ENCODE data around the gene KCND2.

The KCND2 gene

DNA sequence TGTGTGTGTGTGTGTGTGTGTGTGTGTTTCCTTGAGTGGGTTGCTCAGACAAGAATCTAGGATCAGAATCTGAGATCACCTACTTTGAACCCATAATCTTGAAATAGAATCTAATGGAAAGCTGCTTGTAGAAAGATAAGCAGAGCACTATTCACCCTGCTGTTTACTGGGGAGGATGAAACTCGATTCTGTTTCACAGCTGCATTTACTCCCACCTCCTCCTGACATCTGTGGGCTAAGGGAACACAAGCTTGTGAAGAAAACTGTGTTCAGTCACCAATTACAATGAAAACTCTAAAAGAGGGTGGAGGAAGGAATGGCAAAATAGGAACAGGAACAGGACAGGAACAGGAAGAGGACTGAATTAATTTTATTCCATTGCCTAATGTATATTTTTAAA lies 315.4 kb downstream of the KCND2 start:
- Histone ChIP-seq H3K4me1 (ENCODE audit: control insufficient read depth, low read length) (no peaks in the 10 kb centered on the region), H3K27ac (ENCODE audit: low read depth, low read length) (no peak overlapping the region), H3K36me3 (ENCODE audit: control insufficient read depth, low read length) (no peaks in the 10 kb centered on the region), H3K79me2 (ENCODE audit: control insufficient read depth, low read length) (no peaks in the 10 kb centered on the region), H3K4me2 (ENCODE audit: low read length) (no peak overlapping the region), H4K20me1 (ENCODE audit: control insufficient read depth, insufficient read depth, low read depth, low read length) (no peaks in the 10 kb centered on the region), H3K27me3 (ENCODE audit: control insufficient read depth, low read length) (no peaks in the 10 kb centered on the region), H3F3A (ENCODE audit: control insufficient read depth, insufficient read depth) (no peaks in the 10 kb centered on the region), H3K9me3 (ENCODE audit: control insufficient read depth, insufficient read depth, low read length) (no peaks in the 10 kb centered on the region), H3K9me2 (replicated peaks; ENCODE audit: control insufficient read depth, low read length) (no peaks in the 10 kb centered on the region), H3K4me3 (ENCODE audit: low read length) (no peak overlapping the region)
- TF ChIP-seq EZH2phosphoT487 (IDR thresholded peaks at IDR 0.05; ENCODE audit: borderline replicate concordance, low read length) (no peak), CTCF (IDR thresholded peaks at IDR 0.05; ENCODE audit: low read depth, low read length, poor library complexity, severe bottlenecking) (no peak)

DNA sequence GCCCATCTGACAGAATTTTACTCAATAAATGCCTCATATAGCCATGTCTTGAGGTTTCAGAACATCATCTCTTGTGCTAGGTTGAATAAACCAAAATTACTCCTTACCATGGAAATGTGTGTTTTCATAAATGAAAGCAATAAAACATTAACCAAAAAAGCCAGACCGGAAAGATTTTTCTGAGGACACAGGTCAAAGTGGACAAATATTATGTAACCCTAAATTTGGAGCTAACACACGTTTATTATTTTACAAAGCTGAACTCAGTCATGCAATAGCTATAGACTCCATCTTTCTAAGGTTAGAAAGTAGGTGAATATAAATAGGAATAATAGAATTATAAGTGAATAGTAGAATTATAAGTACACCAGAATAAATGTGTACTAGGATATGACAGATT lies 315.9 kb downstream of the KCND2 start:
- H3K27ac ChIP-seq (ENCODE audit: low read depth, low read length), result no peak overlapping the region
- TF ChIP-seq CTCF (IDR thresholded peaks at IDR 0.05; ENCODE audit: low read depth, low read length, poor library complexity, severe bottlenecking) (no peak), EZH2phosphoT487 (IDR thresholded peaks at IDR 0.05; ENCODE audit: borderline replicate concordance, low read length) (no peak)
- H3K79me2 ChIP-seq (ENCODE audit: control insufficient read depth, low read length), result no peaks in the 10 kb centered on the region
- no peaks in the 10 kb centered on the region for H3F3A ChIP-seq (ENCODE audit: control insufficient read depth, insufficient read depth)
- H3K9me2 ChIP-seq (replicated peaks; ENCODE audit: control insufficient read depth, low read length), result no peaks in the 10 kb centered on the region
- no peaks in the 10 kb centered on the region for H3K27me3 ChIP-seq (ENCODE audit: control insufficient read depth, low read length)
- H3K4me1 ChIP-seq (ENCODE audit: control insufficient read depth, low read length), result no peaks in the 10 kb centered on the region
- H3K4me3 ChIP-seq (ENCODE audit: low read length), result no peak overlapping the region
- no peaks in the 10 kb centered on the region for H4K20me1 ChIP-seq (ENCODE audit: control insufficient read depth, insufficient read depth, low read depth, low read length)
- no peaks in the 10 kb centered on the region for H3K36me3 ChIP-seq (ENCODE audit: control insufficient read depth, low read length)
- H3K9me3 ChIP-seq (ENCODE audit: control insufficient read depth, insufficient read depth, low read length), result no peaks in the 10 kb centered on the region
- H3K4me2 ChIP-seq (ENCODE audit: low read length), result no peak overlapping the region

- Histone ChIP-seq H3K9me3 (ENCODE audit: control insufficient read depth, insufficient read depth, low read length) (no peaks in the 10 kb centered on the region), H3K4me2 (ENCODE audit: low read length) (no peak overlapping the region), H3K4me3 (ENCODE audit: low read length) (no peak overlapping the region), H3F3A (ENCODE audit: control insufficient read depth, insufficient read depth) (no peaks in the 10 kb centered on the region), H4K20me1 (ENCODE audit: control insufficient read depth, insufficient read depth, low read depth, low read length) (no peaks in the 10 kb centered on the region), H3K9me2 (replicated peaks; ENCODE audit: control insufficient read depth, low read length) (no peaks in the 10 kb centered on the region; the same call in 1 of the 2 replicates), H3K27me3 (ENCODE audit: control insufficient read depth, low read length) (no peaks in the 10 kb centered on the region), H3K36me3 (ENCODE audit: control insufficient read depth, low read length) (no peaks in the 10 kb centered on the region), H3K79me2 (ENCODE audit: control insufficient read depth, low read length) (no peaks in the 10 kb centered on the region), H3K4me1 (ENCODE audit: control insufficient read depth, low read length) (no peaks in the 10 kb centered on the region), H3K27ac (ENCODE audit: low read depth, low read length) (no peak overlapping the region)
- no peak for TF ChIP-seq CTCF (IDR thresholded peaks at IDR 0.05; ENCODE audit: low read depth, low read length, poor library complexity, severe bottlenecking)
- TF ChIP-seq EZH2phosphoT487 (IDR thresholded peaks at IDR 0.05; ENCODE audit: borderline replicate concordance, low read length), result no peak
Measured at GRCh38 chr7:120600607-120601006, 327.6 kb downstream of the KCND2 start.

DNA sequence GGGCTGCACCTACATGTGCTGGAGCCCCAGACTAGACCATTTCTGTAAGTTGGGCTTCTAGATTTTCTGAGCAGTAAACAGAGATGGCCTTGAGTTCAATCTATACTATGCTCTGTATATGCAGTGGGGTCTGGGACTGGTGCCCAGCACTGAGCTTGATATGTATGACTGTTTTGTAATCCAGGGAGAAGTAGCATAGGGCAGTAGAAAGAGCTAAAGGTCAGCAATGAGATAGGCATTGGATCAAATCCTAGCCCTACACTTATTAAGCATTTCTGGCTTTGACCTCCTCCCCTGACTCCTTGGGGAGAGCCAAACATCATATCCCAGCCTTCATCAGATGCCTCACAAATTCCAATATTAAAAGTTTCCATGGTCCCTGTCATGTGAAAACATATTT lies 330.4 kb downstream of the KCND2 start:
- Histone ChIP-seq H3K4me2 (ENCODE audit: low read length) (no peak overlapping the region), H3K27ac (ENCODE audit: low read depth, low read length) (no peak overlapping the region), H3K9me3 (ENCODE audit: control insufficient read depth, insufficient read depth, low read length) (no peaks in the 10 kb centered on the region), H3K36me3 (ENCODE audit: control insufficient read depth, low read length) (no peaks in the 10 kb centered on the region), H3K79me2 (ENCODE audit: control insufficient read depth, low read length) (no peaks in the 10 kb centered on the region), H3K9me2 (replicated peaks; ENCODE audit: control insufficient read depth, low read length) (no peaks in the 10 kb centered on the region; the same call in 1 of the 2 replicates), H3K4me1 (ENCODE audit: control insufficient read depth, low read length) (no peaks in the 10 kb centered on the region), H3F3A (ENCODE audit: control insufficient read depth, insufficient read depth) (no peaks in the 10 kb centered on the region), H3K4me3 (ENCODE audit: low read length) (no peak overlapping the region), H3K27me3 (ENCODE audit: control insufficient read depth, low read length) (no peaks in the 10 kb centered on the region), H4K20me1 (ENCODE audit: control insufficient read depth, insufficient read depth, low read depth, low read length) (no peaks in the 10 kb centered on the region)
- no peak for TF ChIP-seq CTCF (IDR thresholded peaks at IDR 0.05; ENCODE audit: low read depth, low read length, poor library complexity, severe bottlenecking)
- TF ChIP-seq EZH2phosphoT487 (IDR thresholded peaks at IDR 0.05; ENCODE audit: borderline replicate concordance, low read length), result no peak

All from DOHH2 (cell line).